ENCODE data around the gene HMG20A. TPM values are rescaled to one million over a fixed set of nuclear protein-coding genes. Genes with fewer than 3 reads are reported as not detected.

HMG20A gene
- total RNA-seq, 2 donors from 2014 or later, result 30.9 to 34.7 TPM

DNA sequence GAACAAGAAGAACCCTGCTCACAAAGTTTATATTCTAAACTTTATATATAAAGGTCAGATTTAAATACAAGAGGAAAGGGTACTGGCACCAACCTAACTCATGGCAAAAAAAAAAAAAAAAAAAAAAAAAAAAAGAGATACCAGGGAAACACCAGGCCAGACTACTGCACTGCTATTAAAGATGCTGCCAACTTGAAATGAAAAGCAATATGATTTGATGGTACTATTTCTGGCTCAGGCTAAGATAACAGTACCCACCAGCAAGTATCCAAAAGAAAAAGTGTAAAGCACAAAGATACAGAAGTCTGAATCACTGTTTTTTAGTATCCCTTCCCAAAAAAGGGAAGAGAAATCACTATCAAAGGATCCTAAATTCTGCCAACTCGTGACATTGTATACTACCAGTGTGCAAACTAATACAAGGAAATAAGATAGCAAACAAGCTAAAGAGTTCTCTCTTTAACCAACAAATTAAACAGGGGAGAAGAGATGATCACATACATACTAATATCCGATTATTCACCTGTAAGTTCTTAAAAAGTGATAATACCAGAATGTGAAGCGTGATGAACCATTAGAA lies 29.2 kb upstream of the HMG20A start:
- DNase-seq (ENCODE audit: low spot score), result no peak
- H3K27me3 ChIP-seq, result no peaks in the 10 kb centered on the region
- TF ChIP-seq, protein P1, sequence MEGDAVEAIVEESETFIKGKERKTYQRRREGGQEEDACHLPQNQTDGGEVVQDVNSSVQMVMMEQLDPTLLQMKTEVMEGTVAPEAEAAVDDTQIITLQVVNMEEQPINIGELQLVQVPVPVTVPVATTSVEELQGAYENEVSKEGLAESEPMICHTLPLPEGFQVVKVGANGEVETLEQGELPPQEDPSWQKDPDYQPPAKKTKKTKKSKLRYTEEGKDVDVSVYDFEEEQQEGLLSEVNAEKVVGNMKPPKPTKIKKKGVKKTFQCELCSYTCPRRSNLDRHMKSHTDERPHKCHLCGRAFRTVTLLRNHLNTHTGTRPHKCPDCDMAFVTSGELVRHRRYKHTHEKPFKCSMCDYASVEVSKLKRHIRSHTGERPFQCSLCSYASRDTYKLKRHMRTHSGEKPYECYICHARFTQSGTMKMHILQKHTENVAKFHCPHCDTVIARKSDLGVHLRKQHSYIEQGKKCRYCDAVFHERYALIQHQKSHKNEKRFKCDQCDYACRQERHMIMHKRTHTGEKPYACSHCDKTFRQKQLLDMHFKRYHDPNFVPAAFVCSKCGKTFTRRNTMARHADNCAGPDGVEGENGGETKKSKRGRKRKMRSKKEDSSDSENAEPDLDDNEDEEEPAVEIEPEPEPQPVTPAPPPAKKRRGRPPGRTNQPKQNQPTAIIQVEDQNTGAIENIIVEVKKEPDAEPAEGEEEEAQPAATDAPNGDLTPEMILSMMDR (IDR thresholded peaks at IDR 0.05), result no peak
- H3K4me3 ChIP-seq, result no peak overlapping the region
- H3K4me1 ChIP-seq, result peaks cover 0 to 50% of the 10 kb centered on the region in 2 donors
- H3K27ac ChIP-seq, result no peak overlapping the region
- H3K9me3 ChIP-seq, result peaks cover 0 to 18% of the 10 kb centered on the region in 2 donors
- no peaks in the 10 kb centered on the region for H3K36me3 ChIP-seq

- TF ChIP-seq, protein P1 (IDR thresholded peaks at IDR 0.05), result no peak
- Histone ChIP-seq H3K36me3 (no peaks in the 10 kb centered on the region), H3K27me3 (no peaks in the 10 kb centered on the region), H3K9me3 (peaks cover 0 to 22% of the 10 kb centered on the region in 2 donors), H3K27ac (no peak overlapping the region), H3K4me3 (no peak overlapping the region), H3K4me1 (peaks cover 0 to 38% of the 10 kb centered on the region in 2 donors)
- DNase-seq (ENCODE audit: low spot score), result no peak
These were observed 27.8 kb upstream of the HMG20A start for GRCh38 chr15:77392762-77393470.

DNA sequence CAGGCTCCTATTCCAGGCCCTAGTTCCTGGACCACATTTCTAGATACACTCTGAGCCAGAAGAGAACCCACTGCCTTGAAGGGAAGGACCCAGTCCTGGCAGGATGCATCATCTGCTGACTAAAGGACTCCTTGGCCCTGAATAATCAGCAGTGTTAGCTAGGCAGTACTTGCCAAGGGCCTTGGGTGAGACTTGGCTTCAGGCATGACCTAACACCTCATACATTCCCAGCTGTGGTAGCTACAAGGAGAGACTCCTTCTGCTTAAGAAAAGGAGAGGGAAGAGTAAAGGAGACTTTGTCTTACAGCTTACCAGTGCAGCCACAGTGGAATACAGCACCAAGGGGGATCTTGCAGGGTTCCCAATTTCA lies 27.2 kb upstream of the HMG20A start:
- Histone ChIP-seq H3K4me1 (peaks cover 0 to 36% of the 10 kb centered on the region in 2 donors), H3K4me3 (no peak overlapping the region), H3K36me3 (no peaks in the 10 kb centered on the region), H3K27me3 (no peaks in the 10 kb centered on the region), H3K27ac (no peak overlapping the region), H3K9me3 (peaks cover 0 to 27% of the 10 kb centered on the region in 2 donors)
- TF ChIP-seq, protein P1 (IDR thresholded peaks at IDR 0.05), result no peak
- DNase-seq (ENCODE audit: low spot score), result no peak

- DNase-seq (ENCODE audit: low spot score), result no peak
- H3K4me3 ChIP-seq, result no peak overlapping the region
- TF ChIP-seq, protein P1 (IDR thresholded peaks at IDR 0.05), result no peak
- H3K27ac ChIP-seq, result no peak overlapping the region
- no peaks in the 10 kb centered on the region for H3K27me3 ChIP-seq
- H3K9me3 ChIP-seq, result peaks cover 7 to 45% of the 10 kb centered on the region in 2 donors
- H3K36me3 ChIP-seq, result no peaks in the 10 kb centered on the region
- H3K4me1 ChIP-seq, result peaks cover 0 to 26% of the 10 kb centered on the region in 2 donors
These were observed 25.5 kb upstream of the HMG20A start for GRCh38 chr15:77395013-77395774.

GRCh38 chr15:77396692-77397091 lies 24.0 kb upstream of the HMG20A start:
- no peaks in the 10 kb centered on the region for H3K36me3 ChIP-seq
- no peak overlapping the region for H3K4me3 ChIP-seq
- H3K4me1 ChIP-seq, result peaks cover 0 to 15% of the 10 kb centered on the region in 2 donors
- no peaks in the 10 kb centered on the region for H3K27me3 ChIP-seq
- TF ChIP-seq, protein P1 (IDR thresholded peaks at IDR 0.05), result no peak
- H3K27ac ChIP-seq, result no peak overlapping the region
- no peak for DNase-seq (ENCODE audit: low spot score)
- H3K9me3 ChIP-seq, result peaks cover 7 to 47% of the 10 kb centered on the region in 2 donors
